OCI-LY1 (cell line): ENCODE results near the gene KPNA3.

ENCODE experiments used
- CTCF ChIP-seq: fragments of 200-600 bp; sonication (generic), shearing (Covaris generic); IDR thresholded peaks from 2 replicates; pipeline ENCODE4 v1.5.1; 2017; ENCODE audit warnings: mild to moderate bottlenecking, antibody characterized with exemption, low read length, moderate library complexity, mixed read lengths
- EZH2 ChIP-seq: fragments of 200-600 bp; sonication (generic), shearing (Covaris generic); IDR thresholded peaks from 2 replicates; pipeline ENCODE4 v1.8.0; 2017; ENCODE audit warnings: borderline replicate concordance, mixed run types, mild to moderate bottlenecking, antibody characterized with exemption, low read length, moderate library complexity, mixed read lengths

GRCh38 chr13:49841964-49842363 lies 49.5 kb upstream of the KPNA3 start:
- no peak for TF ChIP-seq CTCF
- no peak for TF ChIP-seq EZH2
